Measurements from ENCODE around the gene ZNF366. TPM values are rescaled to one million over a fixed set of nuclear protein-coding genes. Genes with fewer than 3 reads are reported as not detected.

Gene ZNF366
- total RNA-seq: 1 to 10 TPM; 7.0 to 9.1 TPM
- long read RNA-seq, transcript ZNF366-201 (5 exons, 3,830 nt): major isoform, 8 of 22 reads
- long read RNA-seq, partial matches to known transcripts: 13 of 22 reads
- long read RNA-seq, other reads (novel, unspliced or antisense): 1 of 22 reads

GRCh38 chr5:72507231-72507906 lies at the start of gene ZNF366:
Gene ZNF366, minus strand, starts transcription at chr5:72507410. Its CDS starts 45,914 bp downstream, at chr5:72461496.
- intact Hi-C loops (cut with DNase I): loop anchor here (10.0 kb wide), 1 partner anchor 53 kb away; no protein-coding TSS in a partner anchor
- ATAC-seq (no peak), DNase-seq (no peak)

GRCh38 chr5:72556351-72557166 lies 49.3 kb upstream of the ZNF366 start:
- intact Hi-C loops (cut with DNase I): no loop called here
- ATAC-seq: peak; percentile 89 to 91
- peak; percentile 80 for DNase-seq

GRCh38 chr5:72555871-72556270 lies 48.7 kb upstream of the ZNF366 start:
- no peak for ATAC-seq
- intact Hi-C loops (cut with DNase I): no loop called here
- no peak for DNase-seq

GRCh38 chr5:72554897-72555296 lies 47.7 kb upstream of the ZNF366 start:
- DNase-seq (no peak), ATAC-seq (no peak)
- intact Hi-C loops (cut with DNase I): no loop called here

GRCh38 chr5:72552041-72552557 lies 44.9 kb upstream of the ZNF366 start:
- intact Hi-C loops (cut with DNase I): no loop called here
- ATAC-seq: no peak

GRCh38 chr5:72550595-72550994 lies 43.4 kb upstream of the ZNF366 start:
- no peak for ATAC-seq
- DNase-seq: no peak
- intact Hi-C loops (cut with DNase I): no loop called here

More at GRCh38 chr5:72552041-72552557, 44.9 kb upstream of the ZNF366 start:
- DNase-seq: no peak

- ATAC-seq (no peak), DNase-seq (no peak)
- intact Hi-C loops (cut with DNase I): no loop called here
These were observed 36.6 kb upstream of the ZNF366 start for GRCh38 chr5:72543811-72544210.

- intact Hi-C loops (cut with DNase I): no loop called here
- DNase-seq (no peak), ATAC-seq (no peak)
These were observed 36.2 kb upstream of the ZNF366 start for GRCh38 chr5:72543365-72543764.

- intact Hi-C loops (cut with DNase I): no loop called here
- DNase-seq (no peak), ATAC-seq (no peak)
These were observed 35.5 kb upstream of the ZNF366 start for GRCh38 chr5:72542695-72543094.

- DNase-seq (no peak), ATAC-seq (peak; percentile 43 to 84)
- intact Hi-C loops (cut with DNase I): no loop called here
These were observed 34.5 kb upstream of the ZNF366 start for GRCh38 chr5:72541501-72542225.

GRCh38 chr5:72540759-72541438 lies 33.7 kb upstream of the ZNF366 start:
- ATAC-seq: peak in 1 of 2 donors; percentile 47
- intact Hi-C loops (cut with DNase I): no loop called here
- DNase-seq: no peak

GRCh38 chr5:72539726-72540125 lies 32.5 kb upstream of the ZNF366 start:
- ATAC-seq (no peak), DNase-seq (no peak)
- intact Hi-C loops (cut with DNase I): no loop called here

- intact Hi-C loops (cut with DNase I): no loop called here
- no peak for ATAC-seq
These were observed 31.8 kb upstream of the ZNF366 start for GRCh38 chr5:72539038-72539437.

GRCh38 chr5:72537166-72537565 lies 30.0 kb upstream of the ZNF366 start:
- ATAC-seq: no peak
- intact Hi-C loops (cut with DNase I): no loop called here
- no peak for DNase-seq

More at GRCh38 chr5:72539038-72539437, 31.8 kb upstream of the ZNF366 start:
- no peak for DNase-seq

GRCh38 chr5:72531496-72532190 lies 24.4 kb upstream of the ZNF366 start:
- no peak for DNase-seq
- intact Hi-C loops (cut with DNase I): no loop called here
- peak in 1 of 2 donors; percentile 50 for ATAC-seq

- intact Hi-C loops (cut with DNase I): no loop called here
- no peak for DNase-seq
- ATAC-seq: no peak
These were observed 23.0 kb upstream of the ZNF366 start for GRCh38 chr5:72530196-72530595.

- intact Hi-C loops (cut with DNase I): no loop called here
- DNase-seq: no peak
- ATAC-seq: no peak
These were observed 22.2 kb upstream of the ZNF366 start for GRCh38 chr5:72529383-72529782.

GRCh38 chr5:72525816-72526215 lies 18.6 kb upstream of the ZNF366 start:
- ATAC-seq (peak in 1 of 2 donors; percentile 52), DNase-seq (no peak)
- intact Hi-C loops (cut with DNase I): loop anchor here (2.0 kb wide), 1 partner anchor 159 kb away; no protein-coding TSS in a partner anchor
